LNCaP clone FGC (cell line): ENCODE results near the gene POLA1.

Experiments used
- DNase-seq: peaks from one replicate; pipeline ENCODE4 v3.0.0-alpha.2; 2011; ENCODE audit warnings: low read depth
- H3K4me3 ChIP-seq: 2 replicates; pipeline ENCODE4 v1.5.1; 2011; ENCODE audit warnings: mild to moderate bottlenecking, low read depth, low read length, control low read depth
- CTCF ChIP-seq: IDR thresholded peaks from 2 replicates; pipeline ENCODE4 v1.5.1; 2012; ENCODE audit warnings: mild to moderate bottlenecking; ENCODE audit not compliant: control insufficient read depth, insufficient read depth; ENCODE audit errors: extremely low read depth

Gene POLA1

GRCh38 chrX:25012793-25013631 lies 319.3 kb downstream of the POLA1 start:
- H3K4me3 ChIP-seq = peak overlapping the region; percentile 44
- no peak for DNase-seq
- TF ChIP-seq CTCF = no peak

- peak overlapping the region; percentile 13; the same call in 1 of the 2 replicates for H3K4me3 ChIP-seq
- no peak for TF ChIP-seq CTCF
These were observed 320.1 kb downstream of the POLA1 start for GRCh38 chrX:25013632-25014365.

GRCh38 chrX:25014366-25014838 lies 320.7 kb downstream of the POLA1 start:
- no peak for DNase-seq
- TF ChIP-seq CTCF = no peak
- H3K4me3 ChIP-seq = no peak overlapping the region

More at GRCh38 chrX:25013632-25014365, 320.1 kb downstream of the POLA1 start:
- no peak for DNase-seq

- DNase-seq = no peak
- no peak within 1 kb of the TSS for H3K4me3 ChIP-seq
These were observed 322.0 kb downstream of the POLA1 start, which contains the start of gene ARX for GRCh38 chrX:25015486-25016360. TSS of gene ARX (minus strand) at chrX:25015965. CDS start at chrX:25015737, 228 bp downstream.

GRCh38 chrX:25016361-25016671 lies 322.6 kb downstream of the POLA1 start:
- no peak for DNase-seq
- TF ChIP-seq CTCF = no peak
- H3K4me3 ChIP-seq = no peak overlapping the region

More at GRCh38 chrX:25015486-25016360, 322.0 kb downstream of the POLA1 start, which contains the start of gene ARX:
- TF ChIP-seq CTCF = no peak

- H3K4me3 ChIP-seq = no peak overlapping the region
- no peak for TF ChIP-seq CTCF
- DNase-seq = no peak
These were observed 323.4 kb downstream of the POLA1 start for GRCh38 chrX:25016938-25017598.
